ENCODE measurements around the gene SUGP1.
A peak's percentile ranks its signal among the peaks of the same experiment; 100 is the strongest.
"Not testable (repeated sequence)": the region's sequence is repeated elsewhere in the genome, so short reads cannot be mapped to it uniquely, and the experiment has no call there.

Gene SUGP1, protein sequence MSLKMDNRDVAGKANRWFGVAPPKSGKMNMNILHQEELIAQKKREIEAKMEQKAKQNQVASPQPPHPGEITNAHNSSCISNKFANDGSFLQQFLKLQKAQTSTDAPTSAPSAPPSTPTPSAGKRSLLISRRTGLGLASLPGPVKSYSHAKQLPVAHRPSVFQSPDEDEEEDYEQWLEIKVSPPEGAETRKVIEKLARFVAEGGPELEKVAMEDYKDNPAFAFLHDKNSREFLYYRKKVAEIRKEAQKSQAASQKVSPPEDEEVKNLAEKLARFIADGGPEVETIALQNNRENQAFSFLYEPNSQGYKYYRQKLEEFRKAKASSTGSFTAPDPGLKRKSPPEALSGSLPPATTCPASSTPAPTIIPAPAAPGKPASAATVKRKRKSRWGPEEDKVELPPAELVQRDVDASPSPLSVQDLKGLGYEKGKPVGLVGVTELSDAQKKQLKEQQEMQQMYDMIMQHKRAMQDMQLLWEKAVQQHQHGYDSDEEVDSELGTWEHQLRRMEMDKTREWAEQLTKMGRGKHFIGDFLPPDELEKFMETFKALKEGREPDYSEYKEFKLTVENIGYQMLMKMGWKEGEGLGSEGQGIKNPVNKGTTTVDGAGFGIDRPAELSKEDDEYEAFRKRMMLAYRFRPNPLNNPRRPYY

DNA sequence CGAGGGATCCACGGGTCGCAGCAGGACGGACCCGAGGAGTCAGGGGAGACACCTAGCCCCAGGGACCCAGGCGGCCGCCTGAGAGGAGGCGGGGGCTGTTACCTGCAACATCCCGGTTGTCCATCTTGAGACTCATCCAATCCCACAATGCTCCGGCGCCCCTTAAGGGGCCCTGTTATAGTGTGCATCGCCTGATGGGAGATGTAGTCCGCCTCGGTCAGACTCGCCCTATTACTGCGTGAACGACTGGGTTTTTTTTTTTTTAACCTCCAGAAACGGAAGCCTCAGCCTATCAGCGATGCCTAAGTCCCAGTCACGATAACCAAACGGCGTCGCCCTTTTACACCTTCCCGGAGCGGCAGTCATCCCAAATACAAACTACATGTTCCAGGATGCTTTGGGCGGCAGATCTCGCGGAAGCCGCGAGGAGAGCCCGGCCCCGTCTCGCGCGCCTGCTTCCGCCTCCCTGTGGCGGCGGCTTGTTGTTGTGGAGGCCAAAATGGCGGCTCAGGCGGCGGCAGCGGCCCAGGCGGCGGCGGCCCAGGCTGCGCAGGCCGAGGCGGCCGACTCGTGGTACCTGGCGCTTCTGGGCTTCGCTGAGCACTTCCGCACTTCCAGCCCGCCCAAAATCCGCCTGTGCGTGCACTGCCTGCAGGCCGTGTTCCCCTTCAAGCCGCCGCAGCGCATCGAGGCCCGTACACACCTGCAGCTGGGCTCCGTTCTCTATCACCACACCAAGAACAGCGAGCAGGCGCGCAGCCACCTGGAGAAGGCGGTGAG is at the start of gene SUGP1, which contains the start of gene MAU2:
Gene SUGP1 (minus strand): TSS at position 149 of the 780 bp plus-strand sequence. CDS start 13 bp downstream, at position 136.
Gene MAU2 (plus strand): TSS at position 469 of the 780 bp plus-strand sequence. CDS start 31 bp downstream, at position 500.
- peak; percentile 99 for DNase-seq

DNA sequence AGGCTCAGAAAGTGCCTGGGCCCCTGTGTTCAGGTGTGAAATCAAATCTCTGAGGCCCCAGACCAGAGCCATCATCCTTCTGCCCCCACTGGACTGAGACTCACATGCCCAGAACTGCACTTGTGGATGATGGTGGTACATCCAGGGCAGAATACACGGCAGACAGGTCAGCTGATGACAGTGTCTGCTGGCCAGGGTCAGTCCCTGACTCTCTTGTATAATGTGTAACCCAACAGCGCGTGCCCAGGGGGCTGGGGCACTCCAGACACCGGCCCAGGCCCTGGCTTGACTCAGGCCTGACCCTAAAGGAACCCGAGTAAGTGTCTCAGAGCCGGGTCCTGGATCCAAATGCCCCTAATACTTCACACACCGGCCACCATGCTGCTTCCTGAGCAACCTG is 47.8 kb upstream of the SUGP1 start:
- no peak for DNase-seq

DNA sequence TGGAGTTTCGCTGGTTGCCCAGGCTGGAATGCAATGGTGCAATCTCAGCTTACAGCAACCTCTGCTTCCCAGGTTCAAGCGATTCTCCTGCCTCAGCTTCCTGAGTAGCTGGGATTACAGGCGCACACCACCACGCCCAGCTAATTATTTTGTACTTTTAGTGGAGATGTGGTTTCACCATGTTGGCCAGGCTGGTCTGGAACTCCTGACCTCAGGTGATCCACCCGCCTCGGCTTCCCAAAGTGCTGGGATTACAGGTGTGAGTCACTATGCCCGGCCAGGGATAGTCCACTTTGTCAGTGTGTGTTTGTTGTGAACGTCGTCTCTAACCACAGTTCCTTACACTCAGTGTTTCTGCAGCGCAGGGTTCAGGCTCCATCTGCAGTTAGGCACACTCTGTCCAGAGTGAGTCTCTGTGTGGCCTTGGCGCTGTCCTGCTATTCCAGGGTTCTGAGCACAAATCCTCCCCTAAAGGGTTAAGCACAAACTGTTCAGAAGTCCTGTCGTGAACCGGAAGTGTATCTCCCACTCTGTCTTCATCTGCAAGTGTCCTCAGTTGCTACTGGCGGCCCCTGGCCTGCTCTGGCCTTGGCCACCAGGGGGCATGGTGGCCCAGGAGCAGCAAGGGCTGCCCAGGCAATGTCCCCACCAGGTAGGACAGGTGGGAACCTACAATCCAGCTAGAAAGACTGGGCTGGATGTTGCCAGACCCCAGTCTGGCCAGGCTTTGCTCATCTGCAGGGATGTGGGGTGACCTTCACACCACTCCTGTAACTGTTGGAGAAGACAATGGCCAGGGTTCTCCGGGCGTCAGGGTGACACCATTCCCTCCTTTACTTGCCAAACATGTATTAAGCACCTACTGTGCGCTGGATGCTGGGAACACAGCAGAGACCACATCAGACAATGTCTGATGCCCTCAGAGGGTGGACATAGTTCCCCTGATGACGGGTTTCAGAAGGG is 46.4 kb upstream of the SUGP1 start:
- peak; percentile 7 for DNase-seq

DNA sequence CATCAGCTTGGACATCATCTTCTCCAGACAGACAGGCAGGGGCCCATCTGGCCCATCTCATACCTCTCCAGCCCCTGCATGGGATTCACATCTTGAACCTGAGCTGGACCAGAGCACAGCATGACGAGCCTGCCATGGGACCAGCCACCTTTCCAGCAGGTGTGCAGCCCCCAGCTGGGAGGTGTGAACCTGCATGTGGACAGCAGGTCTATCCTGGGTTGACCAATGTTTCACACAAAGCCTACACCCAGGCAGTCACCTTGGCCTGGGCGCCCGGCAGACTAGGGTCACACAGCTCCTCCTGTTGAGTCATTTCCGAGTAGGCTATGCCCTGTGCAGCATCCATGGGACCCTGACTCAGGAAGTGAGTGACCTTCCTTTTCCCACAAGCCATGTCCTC is 41.8 kb upstream of the SUGP1 start:
- no peak for DNase-seq

DNA sequence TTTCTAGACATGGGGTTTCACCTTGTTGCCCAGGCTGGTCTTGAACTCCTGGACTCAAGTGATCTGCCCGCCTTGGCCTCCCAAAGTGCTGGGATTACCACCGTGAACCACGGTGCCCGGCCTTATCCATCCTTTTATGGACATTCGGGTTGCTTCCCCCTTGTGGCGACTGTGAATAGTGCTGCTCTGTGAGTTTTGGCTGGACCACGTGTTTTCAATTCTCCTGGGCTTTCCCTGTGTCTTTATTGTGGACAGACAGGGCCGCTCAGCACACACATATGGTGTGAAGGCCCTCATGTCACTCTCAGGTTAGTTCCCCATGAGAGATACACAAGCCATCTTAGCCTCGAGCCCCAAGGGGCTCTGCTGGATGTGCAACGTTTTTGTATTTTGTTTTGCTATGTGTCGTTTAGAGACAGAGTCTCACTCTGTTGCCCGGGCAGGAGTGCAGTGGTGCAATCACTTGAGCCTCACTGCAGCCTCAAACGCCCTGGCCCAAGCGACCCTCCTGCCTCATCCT is 40.8 kb upstream of the SUGP1 start:
- peak; percentile 73 for DNase-seq

DNA sequence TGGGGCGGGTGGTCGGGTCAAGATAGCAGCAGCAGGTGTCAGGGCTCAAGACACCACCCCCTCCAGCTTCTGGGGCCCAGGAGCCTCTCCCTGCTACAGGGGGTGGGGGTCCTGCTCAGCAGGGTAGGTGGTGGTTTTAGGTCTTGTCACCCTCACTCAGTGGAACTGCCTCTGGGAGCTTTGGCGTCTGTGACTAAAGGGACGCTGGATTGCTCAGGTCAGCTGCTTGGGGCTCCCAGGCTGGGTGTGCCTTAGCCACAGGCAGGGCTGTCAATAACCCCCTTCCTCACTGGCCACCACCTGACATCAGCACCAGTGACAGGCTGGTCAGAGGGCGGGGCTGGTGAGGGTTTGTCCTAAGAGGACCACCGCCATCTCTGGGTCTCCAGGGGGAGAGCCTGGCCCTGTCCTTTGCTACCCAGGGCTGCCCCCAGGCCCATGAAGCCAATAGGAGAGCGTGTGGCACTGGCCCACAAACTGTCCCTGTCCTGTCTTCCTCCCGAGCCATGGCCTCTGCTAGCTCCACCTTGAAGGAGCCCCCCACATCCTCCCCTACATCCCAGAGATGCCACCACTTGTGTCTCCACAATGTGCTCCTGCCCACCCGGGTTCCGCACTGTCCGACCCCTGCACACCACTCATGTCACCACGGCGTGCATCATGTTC is 36.7 kb upstream of the SUGP1 start:
- DNase-seq: no peak

DNA sequence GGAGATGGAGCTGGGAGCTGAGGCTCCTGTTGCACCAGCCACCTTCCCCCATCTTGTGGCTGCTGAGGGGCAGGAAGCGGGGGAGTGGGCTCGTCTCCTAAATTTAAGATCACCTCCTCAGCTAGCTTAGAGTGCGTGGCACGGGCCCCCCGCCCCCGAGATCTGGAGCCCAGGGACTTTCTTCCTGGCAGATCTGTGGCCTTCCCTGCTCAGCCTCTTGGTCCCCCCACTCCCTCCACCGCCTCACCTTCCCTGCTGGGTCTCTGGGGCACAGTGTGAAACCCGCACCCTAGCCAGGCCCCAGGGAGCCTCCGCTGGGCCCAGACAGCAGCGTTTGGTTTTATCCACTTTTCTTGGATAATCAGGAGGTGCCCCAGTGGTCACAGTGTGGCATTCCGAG is 36.2 kb upstream of the SUGP1 start:
- DNase-seq: no peak

DNA sequence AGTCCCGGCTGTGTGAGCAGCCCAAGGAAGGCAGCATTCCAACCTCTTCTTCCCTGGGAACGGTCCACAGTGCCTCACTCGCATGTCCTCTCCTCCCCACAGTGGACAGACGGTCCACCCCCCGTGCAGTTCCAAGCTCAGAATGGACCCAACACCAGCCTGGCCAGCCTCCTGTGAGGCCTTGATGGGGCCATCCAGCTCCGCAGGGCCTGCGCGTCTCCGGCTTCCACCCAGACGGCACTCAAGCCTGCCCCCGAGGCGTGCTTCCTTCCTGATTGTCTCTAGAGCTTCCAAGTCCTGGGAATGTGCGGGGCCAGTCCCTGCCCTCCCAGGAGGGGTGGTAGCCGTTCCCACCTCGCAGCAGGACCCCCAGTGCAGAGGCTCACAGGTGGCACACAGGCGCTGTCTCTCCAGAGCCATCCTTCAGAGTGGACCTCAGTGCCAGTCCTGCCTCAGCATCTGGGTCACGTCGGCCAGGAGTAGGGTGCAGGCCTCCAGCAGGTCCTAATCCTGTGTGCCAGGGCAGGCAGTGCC is 35.4 kb upstream of the SUGP1 start:
- DNase-seq: no peak

DNA sequence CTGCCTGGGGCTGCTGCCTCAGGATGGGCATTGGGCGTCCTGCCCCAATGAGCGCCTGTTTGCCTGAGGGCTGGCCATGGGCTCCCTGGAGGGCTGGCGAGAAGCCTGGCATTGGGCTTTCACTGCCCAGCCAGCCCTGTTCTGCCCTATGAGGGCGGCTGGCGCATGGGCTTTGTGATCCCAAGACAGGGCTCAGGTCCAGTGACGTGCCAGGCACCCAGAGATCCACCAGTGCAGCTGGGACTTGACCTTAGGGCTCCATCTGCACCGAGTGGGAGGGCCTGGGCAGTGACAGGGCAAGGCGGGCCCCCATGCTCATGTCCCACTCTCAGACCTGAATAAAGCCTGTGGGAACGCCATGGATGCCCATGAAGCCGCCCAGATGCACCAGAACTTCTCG is 34.6 kb upstream of the SUGP1 start:
- no peak for DNase-seq

DNA sequence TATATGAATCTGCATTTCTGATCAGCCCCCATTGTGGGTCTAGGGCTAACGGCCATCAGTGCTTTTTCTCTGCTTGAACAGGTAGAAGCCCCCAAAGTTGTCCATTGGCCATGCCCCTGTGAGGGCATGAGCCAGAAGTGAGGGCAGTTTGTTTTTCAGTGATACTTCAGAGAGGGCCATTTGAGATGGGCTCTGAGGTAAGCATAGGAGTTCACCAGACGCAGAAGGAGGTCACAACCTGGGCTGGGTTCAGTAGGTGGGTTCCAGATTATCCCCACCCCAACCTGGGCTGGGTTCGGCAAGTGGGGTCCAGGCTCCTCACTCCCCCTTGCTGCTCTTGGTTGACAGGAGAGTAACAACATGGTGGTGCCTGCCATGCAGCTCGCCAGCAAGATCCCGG is 33.7 kb upstream of the SUGP1 start:
- no peak for DNase-seq

DNA sequence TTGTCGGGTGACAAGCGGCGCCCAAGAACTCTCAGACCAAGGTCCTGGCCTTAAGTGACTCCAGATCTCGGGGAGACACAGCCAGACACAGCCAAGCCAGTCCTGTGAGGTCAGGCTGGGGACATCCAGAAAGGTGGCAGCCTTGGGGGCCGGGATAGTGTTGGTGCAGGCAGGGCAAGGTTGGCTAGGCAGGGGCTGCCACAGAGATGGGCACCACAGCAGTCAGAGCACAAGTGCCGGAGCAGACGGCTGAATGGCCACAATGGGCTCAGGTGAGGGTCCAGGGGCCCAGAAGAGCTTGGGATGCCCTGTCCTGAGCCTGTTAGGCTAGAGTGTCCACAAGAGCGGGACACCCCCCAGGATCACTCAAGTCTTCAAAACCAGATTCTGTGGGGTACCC is 32.5 kb upstream of the SUGP1 start:
- DNase-seq: no peak

DNA sequence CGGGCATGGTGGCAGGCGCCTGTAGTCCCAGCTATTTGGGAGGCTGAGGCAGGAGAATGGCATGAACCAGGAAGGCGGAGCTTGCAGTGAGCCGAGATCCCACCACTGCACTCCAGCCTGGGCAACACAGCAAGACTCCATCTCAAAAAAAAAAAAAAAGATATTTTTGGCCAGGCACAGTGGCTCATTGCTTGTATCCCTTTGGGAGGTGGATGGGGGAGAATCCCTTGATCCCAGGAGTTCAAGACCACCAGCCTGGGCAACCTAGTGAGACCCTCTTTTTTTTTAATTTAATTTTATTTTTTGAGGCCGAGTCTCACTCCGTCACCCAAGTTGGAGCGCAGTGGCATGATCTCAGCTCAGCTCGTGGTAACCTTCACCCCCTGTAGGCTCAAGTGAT is 30.4 kb upstream of the SUGP1 start:
- DNase-seq: not testable (repeated sequence)

DNA sequence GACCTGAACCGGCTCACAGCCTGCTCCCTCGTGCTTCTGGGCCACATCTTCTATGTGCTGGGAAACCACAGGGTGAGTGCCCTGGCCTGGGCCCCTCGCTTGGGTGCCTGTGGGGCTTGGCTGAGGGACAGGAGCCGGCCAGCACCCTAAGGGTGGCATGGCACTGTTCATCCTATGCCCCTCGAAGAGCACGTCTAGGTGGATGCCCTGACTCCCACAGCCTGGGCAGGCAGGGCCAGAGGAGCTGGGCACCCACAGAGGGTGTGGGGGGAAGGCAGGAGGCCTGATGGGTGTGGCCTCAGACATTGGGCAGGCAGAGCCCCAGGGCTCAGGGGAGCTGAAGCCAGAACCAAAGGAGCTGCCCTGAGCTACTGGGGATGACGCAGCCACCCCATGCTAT is 29.1 kb upstream of the SUGP1 start:
- no peak for DNase-seq

DNA sequence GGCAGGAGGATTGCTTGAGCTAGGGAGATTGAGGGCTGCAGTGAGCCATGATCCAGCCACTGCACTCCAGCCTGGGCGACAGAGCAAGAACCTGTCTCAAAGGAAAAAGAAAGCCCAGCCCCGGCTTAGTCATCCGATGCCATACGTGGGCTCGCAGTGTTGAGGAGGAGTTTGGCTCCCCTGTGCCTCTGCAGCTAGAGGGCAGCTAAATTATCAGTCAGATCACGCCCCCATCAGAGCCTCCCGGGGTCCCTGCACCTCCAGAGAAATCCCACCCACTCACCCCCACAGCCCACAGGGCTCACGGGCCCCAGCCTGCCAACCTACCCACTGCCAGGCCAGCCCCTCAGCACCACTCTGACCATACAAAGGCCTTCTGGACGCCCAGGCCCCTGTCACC is 28.0 kb upstream of the SUGP1 start:
- no peak for DNase-seq

DNA sequence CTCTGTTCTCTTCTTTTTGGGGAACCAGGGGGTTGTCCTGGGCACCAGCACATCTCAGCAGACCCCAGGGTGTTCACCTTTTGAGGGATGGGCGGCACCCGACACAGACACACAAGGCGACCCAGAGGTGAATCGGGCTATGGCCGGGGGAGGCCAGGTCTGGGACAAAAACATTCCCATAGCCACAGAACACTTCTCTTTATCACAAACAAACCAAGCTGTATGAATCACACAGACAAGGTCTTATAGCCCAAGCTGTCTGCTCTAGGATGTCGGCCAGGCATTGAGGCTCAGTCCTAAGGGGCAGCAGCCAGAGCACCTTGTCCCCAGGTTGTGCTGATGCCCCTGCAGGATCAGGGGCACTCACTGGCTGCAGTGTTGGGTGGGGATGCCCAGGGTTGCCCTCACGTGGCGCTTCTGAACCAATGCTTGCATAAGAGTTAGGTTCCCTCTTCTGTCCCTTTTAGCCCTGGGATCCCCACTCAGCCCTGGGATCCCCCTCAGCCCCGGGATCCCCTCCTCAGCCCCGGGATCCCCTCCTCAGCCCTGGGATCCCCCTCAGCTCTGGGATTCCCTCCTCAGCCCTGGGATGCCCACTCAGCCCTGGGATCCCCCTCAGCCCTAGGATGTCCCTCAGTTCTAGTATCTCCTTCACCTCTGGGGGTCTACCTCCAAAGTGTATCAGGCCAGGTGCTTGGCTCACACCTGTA is 27.2 kb upstream of the SUGP1 start:
- no peak for DNase-seq

DNA sequence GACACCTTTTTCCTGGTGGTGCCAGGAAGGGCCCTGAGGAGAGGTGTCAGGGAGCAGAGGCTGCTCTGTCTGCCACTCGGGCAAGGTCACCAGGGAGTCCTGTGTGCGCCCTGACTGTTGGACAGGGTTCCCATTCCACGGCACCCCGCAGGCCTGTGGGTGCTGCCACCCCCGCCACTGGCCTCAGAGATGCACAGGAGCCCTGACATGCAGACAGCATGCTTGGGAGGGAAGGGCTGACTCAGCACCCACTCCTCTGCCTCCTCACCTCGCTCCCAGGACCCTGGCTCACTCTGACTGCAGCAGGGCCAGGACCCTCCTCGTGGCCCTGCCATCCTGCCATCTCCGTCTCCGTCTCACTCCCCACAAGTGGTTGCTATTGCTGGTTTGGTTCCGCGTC is 25.7 kb upstream of the SUGP1 start:
- no peak for DNase-seq

DNA sequence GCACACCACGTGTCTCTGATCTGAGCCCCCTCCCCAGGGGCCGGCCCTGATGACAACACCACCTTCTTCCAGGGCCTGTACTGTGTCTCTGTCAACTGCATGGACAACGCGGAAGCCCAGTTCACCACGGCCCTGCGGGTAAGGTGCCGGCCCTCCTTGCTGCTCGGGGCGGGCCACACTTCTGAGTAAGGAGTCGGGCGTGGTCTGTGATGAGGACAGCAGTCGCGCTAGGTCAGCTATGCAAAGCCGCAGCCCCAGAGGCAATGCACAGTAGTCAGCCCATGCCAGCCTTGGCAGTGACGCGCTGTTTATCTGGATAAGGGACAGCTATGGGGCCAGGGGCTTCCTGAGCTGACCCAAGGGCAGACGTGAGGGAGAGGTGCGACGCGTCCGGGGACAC is 24.9 kb upstream of the SUGP1 start:
- DNase-seq: no peak

DNA sequence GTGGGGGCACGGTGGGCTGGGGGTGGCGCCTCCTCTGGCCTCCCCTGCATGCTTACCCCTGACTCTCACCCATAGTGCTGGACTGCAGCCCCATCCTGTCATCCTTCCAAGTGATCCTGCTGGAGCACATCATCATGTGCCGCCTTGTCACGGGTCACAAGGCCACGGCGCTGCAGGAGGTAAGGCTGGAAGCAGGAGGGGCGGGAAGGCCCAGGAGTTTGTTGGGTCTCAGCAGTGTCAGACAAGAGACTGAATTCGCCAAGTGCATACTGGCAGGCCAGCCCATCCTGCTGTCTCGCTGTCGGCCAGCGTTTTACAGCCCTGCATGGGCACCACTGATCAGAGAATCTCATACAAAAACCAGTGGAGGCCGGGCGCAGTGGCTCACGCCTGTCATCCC is 23.5 kb upstream of the SUGP1 start:
- DNase-seq: no peak

DNA sequence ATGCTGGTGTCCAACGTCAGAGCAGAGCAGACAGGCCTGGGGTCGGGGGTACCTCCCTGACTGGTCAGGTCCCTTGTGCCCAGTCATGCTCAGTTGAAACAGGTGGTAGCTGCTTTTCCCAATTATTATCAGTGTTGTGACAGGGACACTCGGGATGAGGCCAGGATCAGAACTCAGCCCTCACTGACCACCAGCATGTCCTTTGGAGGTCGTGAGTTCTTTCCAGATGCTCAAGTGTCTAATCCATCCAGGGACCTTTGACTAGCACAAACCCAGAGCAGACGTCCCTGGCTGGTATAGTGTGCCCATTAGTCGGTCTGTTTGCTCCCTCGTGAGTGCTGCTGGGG is 22.7 kb upstream of the SUGP1 start:
- no peak for DNase-seq

DNA sequence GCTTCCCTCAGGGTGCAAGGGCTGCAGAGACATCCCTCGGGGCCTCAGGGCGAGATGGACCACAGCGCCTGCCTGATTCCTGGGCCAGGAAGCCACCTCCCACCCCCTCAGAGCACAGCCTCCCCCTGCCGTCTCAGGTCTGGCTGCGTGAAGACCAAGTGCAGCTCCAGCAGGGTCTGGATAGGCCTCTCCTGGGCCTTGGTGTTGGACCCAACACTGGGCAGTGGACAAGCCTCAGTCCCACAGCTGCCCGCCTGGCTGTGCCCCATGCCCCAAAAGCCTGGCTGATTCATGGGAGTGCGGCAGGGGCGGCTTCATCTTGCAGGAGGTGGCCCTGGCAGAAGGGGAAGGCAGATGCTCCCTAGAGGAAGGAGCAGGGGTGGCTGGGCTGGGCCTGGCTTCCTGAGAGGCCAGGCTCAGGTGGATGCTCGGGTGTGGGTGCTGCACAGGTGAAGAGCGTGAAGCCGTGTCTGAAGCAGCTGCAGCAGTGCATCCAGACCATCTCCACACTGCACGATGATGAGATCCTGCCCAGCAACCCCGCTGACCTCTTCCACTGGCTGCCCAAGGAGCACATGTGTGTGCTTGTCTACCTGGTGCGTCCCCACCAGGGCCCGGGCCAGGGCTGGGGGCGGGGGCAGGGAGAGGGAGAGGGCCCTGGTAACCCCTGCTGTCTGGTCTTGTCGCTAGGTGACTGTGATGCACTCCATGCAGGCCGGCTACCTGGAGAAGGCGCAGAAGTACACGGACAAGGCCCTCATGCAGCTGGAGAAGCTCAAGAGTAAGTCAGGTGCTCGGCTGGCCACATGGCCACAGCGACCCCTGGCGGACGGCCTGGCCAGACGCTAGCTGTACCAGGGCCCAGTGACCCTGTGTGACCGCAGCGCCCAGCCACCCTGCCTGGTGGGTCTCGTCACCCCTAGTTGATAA is 22.0 kb upstream of the SUGP1 start:
- DNase-seq: peak; percentile 8

All from NCI-H2171 (cell line).